ENCODE data around the gene DENND1A. TPM values are rescaled to one million over a fixed set of nuclear protein-coding genes. Genes with fewer than 3 reads are reported as not detected.

The DENND1A gene
- total RNA-seq, 1 donor from 2014 or later, result 25.2 TPM

DNA sequence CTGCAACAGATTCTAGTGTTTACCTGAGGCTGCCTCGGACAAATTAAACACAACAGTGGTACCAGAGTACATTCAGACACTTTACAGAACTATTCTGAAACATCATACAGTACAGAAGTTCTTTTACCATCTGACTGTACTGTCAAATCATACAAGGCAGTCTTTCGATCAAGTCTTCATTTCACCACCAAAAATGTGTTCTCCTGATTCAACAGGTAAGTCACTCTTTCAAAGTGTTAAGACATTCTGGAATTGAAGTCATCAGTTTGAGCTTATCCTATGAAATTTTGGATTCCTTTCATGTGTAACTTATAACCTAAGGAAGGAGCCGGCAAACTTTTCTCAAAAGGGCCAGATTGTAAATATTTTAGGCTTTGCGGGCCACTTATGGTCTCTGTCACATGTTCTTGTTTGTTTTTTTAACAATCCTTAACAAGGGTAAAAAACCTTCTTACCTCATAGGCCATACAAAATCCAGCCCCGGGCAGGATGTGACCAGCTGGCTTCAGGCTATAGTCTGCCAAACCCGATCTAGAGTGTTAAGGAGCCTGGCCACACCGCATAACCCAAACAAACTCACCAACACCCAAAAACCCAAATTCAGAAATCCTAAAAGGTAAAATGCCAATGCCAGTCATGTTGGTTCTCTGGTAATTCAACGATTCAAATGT, 151.6 kb downstream of the DENND1A start:
- POLR2A ChIA-PET, result no interaction called here
- Mint-ChIP-seq H3K27ac (no peak overlapping the region), H3K27me3 (no peaks in the 10 kb centered on the region), H3K4me3 (no peak overlapping the region), H3K4me1 (peaks cover 19% of the 10 kb centered on the region), H3K36me3 (ENCODE audit: low read depth) (no peaks in the 10 kb centered on the region), H3K9me3 (no peaks in the 10 kb centered on the region)
- no peak for ATAC-seq (ENCODE audit: low read depth)
- CTCF ChIA-PET, result no interaction called here
- DNase-seq, result no peak
- TF ChIP-seq, protein P1, sequence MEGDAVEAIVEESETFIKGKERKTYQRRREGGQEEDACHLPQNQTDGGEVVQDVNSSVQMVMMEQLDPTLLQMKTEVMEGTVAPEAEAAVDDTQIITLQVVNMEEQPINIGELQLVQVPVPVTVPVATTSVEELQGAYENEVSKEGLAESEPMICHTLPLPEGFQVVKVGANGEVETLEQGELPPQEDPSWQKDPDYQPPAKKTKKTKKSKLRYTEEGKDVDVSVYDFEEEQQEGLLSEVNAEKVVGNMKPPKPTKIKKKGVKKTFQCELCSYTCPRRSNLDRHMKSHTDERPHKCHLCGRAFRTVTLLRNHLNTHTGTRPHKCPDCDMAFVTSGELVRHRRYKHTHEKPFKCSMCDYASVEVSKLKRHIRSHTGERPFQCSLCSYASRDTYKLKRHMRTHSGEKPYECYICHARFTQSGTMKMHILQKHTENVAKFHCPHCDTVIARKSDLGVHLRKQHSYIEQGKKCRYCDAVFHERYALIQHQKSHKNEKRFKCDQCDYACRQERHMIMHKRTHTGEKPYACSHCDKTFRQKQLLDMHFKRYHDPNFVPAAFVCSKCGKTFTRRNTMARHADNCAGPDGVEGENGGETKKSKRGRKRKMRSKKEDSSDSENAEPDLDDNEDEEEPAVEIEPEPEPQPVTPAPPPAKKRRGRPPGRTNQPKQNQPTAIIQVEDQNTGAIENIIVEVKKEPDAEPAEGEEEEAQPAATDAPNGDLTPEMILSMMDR (IDR thresholded peaks at IDR 0.05), result no peak
- intact Hi-C loops (cut with micrococcal nuclease), result no loop called here

DNA sequence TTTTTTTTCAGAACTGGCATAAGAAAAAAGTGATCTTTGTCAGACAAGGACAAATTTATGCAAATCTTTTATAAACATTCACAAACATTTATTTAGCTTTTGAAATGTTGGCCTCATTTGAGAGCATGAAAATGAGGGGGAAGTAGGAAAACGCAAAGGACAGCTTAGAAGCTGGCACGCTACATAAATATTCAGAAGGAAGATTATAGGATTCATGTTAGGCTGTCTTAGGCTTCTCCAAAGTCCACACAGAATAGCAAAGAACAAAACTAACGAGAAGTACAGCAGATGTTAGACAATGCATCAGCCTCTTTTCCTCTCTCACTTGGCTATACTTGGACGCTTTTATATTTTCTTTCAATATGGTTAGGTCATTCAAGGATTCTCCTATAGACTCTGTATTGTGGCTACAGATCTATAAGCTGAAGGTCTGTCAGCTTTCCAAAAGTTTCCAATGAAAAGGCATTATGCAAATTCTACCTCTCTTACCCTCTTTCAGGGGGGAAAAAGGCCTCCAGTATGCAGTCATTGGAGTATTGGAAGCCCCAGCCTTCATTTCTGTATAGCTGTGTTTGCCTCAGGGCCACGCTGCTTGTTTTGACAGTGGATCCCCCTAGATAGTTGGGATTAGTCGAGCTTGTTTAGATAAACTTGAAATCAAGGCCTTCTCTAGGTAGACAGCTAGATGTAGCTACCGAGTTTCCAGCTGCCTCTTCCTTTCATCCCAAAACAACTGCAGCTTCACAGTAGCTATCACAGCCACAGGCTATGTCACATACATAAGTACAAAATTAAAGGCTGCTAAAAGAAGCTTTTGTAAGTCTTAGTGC, 153.0 kb downstream of the DENND1A start:
- Mint-ChIP-seq H3K27me3 (no peaks in the 10 kb centered on the region), H3K9me3 (no peaks in the 10 kb centered on the region), H3K27ac (no peak overlapping the region), H3K4me3 (no peak overlapping the region), H3K4me1 (peaks cover 19% of the 10 kb centered on the region), H3K36me3 (ENCODE audit: low read depth) (no peaks in the 10 kb centered on the region)
- TF ChIP-seq, protein P1 (IDR thresholded peaks at IDR 0.05), result no peak
- ChIA-PET POLR2A (no interaction called here), CTCF (interaction anchor here (0.6 kb wide), 1 partner anchor 35 kb away, joined by 4 read pairs; no protein-coding TSS in a partner anchor)
- intact Hi-C loops (cut with micrococcal nuclease), result no loop called here
- ATAC-seq (ENCODE audit: low read depth) (no peak), DNase-seq (no peak)

GRCh38 chr9:123775289-123776284, 154.3 kb downstream of the DENND1A start:
- ATAC-seq (ENCODE audit: low read depth), result no peak
- Mint-ChIP-seq H3K4me3 (no peak overlapping the region), H3K27me3 (no peaks in the 10 kb centered on the region), H3K4me1 (peaks cover 23% of the 10 kb centered on the region), H3K36me3 (ENCODE audit: low read depth) (no peaks in the 10 kb centered on the region), H3K27ac (no peak overlapping the region), H3K9me3 (no peaks in the 10 kb centered on the region)
- CTCF ChIA-PET, result no interaction called here
- no peak for DNase-seq
- TF ChIP-seq, protein P1 (IDR thresholded peaks at IDR 0.05), result no peak
- intact Hi-C loops (cut with micrococcal nuclease), result no loop called here
- POLR2A ChIA-PET, result no interaction called here

GRCh38 chr9:123773783-123774182, 156.1 kb downstream of the DENND1A start:
- Mint-ChIP-seq H3K27ac (no peak overlapping the region), H3K4me3 (no peak overlapping the region), H3K4me1 (peaks cover 29% of the 10 kb centered on the region), H3K27me3 (no peaks in the 10 kb centered on the region), H3K9me3 (no peaks in the 10 kb centered on the region), H3K36me3 (ENCODE audit: low read depth) (no peaks in the 10 kb centered on the region)
- TF ChIP-seq, protein P1 (IDR thresholded peaks at IDR 0.05), result no peak
- ChIA-PET CTCF (no interaction called here), POLR2A (no interaction called here)
- DNase-seq, result no peak
- ATAC-seq (ENCODE audit: low read depth), result no peak
- intact Hi-C loops (cut with micrococcal nuclease), result no loop called here

Measured in activated B cell treated with CpG ODN at 0.5 μM for 24 hours (primary cell).